RPMI8226 (cell line): Measurements from ENCODE around the gene TTC22.

Experiments
- DNase-seq: peaks from one replicate; pipeline ENCODE4 v3.0.0-alpha.2; 2015

The TTC22 gene

GRCh38 chr1:54833121-54833520 lies 32.0 kb upstream of the TTC22 start:
- DNase-seq, result no peak

- no peak for DNase-seq
These were observed 25.2 kb upstream of the TTC22 start for GRCh38 chr1:54826226-54826816.

GRCh38 chr1:54825696-54826095 lies 24.6 kb upstream of the TTC22 start:
- no peak for DNase-seq

GRCh38 chr1:54823670-54824069 lies 22.5 kb upstream of the TTC22 start:
- no peak for DNase-seq

GRCh38 chr1:54819733-54820132 lies 18.6 kb upstream of the TTC22 start:
- no peak for DNase-seq

GRCh38 chr1:54819195-54819536 lies 18.0 kb upstream of the TTC22 start:
- no peak for DNase-seq

- no peak for DNase-seq
These were observed 17.5 kb upstream of the TTC22 start for GRCh38 chr1:54818461-54819194.

GRCh38 chr1:54816951-54817350 lies 15.8 kb upstream of the TTC22 start:
- DNase-seq, result no peak

- no peak for DNase-seq
These were observed 15.0 kb upstream of the TTC22 start for GRCh38 chr1:54816130-54816529.

- DNase-seq, result no peak
These were observed 14.2 kb upstream of the TTC22 start for GRCh38 chr1:54815086-54815876.

GRCh38 chr1:54814571-54814970 lies 13.4 kb upstream of the TTC22 start:
- DNase-seq, result no peak

- DNase-seq, result no peak
These were observed 13.0 kb upstream of the TTC22 start for GRCh38 chr1:54814126-54814498.

GRCh38 chr1:54813485-54814125 lies 12.5 kb upstream of the TTC22 start:
- DNase-seq, result no peak

GRCh38 chr1:54812801-54813484 lies 11.8 kb upstream of the TTC22 start:
- no peak for DNase-seq

GRCh38 chr1:54811739-54812655 lies 10.9 kb upstream of the TTC22 start:
- DNase-seq, result no peak

GRCh38 chr1:54811066-54811465 lies 9.9 kb upstream of the TTC22 start:
- no peak for DNase-seq

- DNase-seq, result peak; percentile 79
These were observed 9.2 kb upstream of the TTC22 start for GRCh38 chr1:54810153-54810942.

GRCh38 chr1:54809496-54810074 lies 8.5 kb upstream of the TTC22 start:
- no peak for DNase-seq

GRCh38 chr1:54808443-54809207 lies 7.5 kb upstream of the TTC22 start:
- no peak for DNase-seq

GRCh38 chr1:54807756-54808155 lies 6.6 kb upstream of the TTC22 start:
- no peak for DNase-seq
